ENCODE data around the gene NYNRIN. TPM values are rescaled to one million over a fixed set of nuclear protein-coding genes. Genes with fewer than 3 reads are reported as not detected.
A peak's percentile ranks its signal among the peaks of the same experiment; 100 is the strongest.

Gene NYNRIN
- total RNA-seq, 1 experiment from 2014 or later = 18.7 TPM

DNA sequence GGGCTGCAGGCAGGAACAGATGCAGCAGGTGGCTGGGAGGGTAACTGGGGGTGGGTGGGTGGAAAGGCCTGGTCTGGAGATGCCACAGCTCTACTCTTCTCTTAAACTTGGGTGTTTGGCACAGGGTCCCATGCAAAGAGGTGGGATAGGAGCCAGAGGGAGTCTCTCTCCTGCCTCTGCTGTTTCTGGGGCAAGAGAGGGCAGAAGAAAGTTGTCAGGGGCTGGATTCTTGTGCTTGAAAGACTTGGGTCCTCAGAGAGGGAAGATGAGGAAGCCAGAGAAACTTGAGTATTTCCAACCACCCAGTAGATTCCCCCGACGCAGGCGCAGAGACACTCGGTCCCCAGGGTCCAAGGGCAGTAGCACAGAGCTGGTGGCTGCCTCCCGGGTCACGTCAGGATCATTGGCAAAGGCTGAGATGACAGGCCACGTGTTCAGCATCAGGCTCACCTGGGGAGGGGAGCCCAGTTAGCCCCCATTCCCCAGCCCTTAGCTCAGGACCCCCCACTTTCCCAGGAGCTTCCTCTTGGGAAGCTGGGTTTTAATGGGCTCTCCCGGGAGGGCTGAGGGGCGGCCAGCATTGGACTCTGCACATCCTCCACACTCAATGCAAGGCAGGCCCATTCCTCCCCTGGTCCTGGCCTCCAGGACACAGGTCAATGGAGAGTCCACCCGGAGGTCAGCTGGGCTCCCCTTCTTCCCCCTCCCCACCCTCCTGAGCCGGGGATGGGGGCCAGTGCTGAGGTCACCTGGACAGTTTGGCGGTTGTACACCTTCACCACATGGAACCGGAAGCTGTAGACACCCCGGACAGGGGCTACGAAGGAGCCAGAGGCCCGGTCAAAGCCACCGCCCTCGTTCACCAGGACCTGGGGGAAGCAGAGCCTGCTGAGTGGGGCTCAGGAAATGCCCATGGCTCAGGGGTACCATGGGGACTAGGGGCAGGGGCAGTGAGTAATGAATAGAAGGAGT lies 29.0 kb downstream of the NYNRIN start:
- Histone ChIP-seq H2AK5ac (ENCODE audit: insufficient read length, low read length) (no peak overlapping the region), H3K56ac (ENCODE audit: insufficient read length, low read depth, low read length) (no peak overlapping the region), H3K4ac (ENCODE audit: low read depth, low read length) (no peak overlapping the region), H2BK20ac (ENCODE audit: low read depth, low read length, poor library complexity, severe bottlenecking) (no peak overlapping the region), H4K20me1 (ENCODE audit: control insufficient read depth, insufficient read depth, insufficient read length) (peaks cover 2% of the 10 kb centered on the region), H3K9me3 (ENCODE audit: control insufficient read depth, low read depth, low read length) (no peaks in the 10 kb centered on the region), H2BK120ac (ENCODE audit: low read depth, low read length, poor library complexity, severe bottlenecking) (no peak overlapping the region), H3K23ac (ENCODE audit: insufficient read length, low read depth, low read length) (no peak overlapping the region), H3K79me1 (ENCODE audit: insufficient read depth, low read depth, low read length, poor library complexity, severe bottlenecking) (no peaks in the 10 kb centered on the region), H3K4me2 (ENCODE audit: insufficient read depth, insufficient read length, low read length) (no peak overlapping the region), H4K5ac (ENCODE audit: insufficient read length, low read depth, low read length) (no peak overlapping the region), H2BK5ac (ENCODE audit: insufficient read length, low read length) (no peak overlapping the region), H3K9ac (ENCODE audit: extremely low read depth, insufficient read length, low read length) (no peak overlapping the region), H4K8ac (replicated peaks; ENCODE audit: insufficient read length, low read depth, low read length) (no peak overlapping the region), H3K4me1 (ENCODE audit: insufficient read depth, low read length) (peaks cover 3% of the 10 kb centered on the region; the same call in 1 of the 2 replicates), H3K27me3 (ENCODE audit: insufficient read depth, low read length) (peaks cover 2% of the 10 kb centered on the region; the same call in 1 of the 2 replicates), H3K79me2 (ENCODE audit: insufficient read depth, low read length) (no peaks in the 10 kb centered on the region), H2BK15ac (ENCODE audit: low read depth, low read length) (no peak overlapping the region), H3K23me2 (ENCODE audit: insufficient read length, low read depth, low read length, poor library complexity, severe bottlenecking) (peaks cover 7% of the 10 kb centered on the region), H2BK12ac (ENCODE audit: insufficient read length, low read depth, low read length) (no peak overlapping the region), H3K18ac (ENCODE audit: insufficient read length, low read depth, low read length) (no peak overlapping the region), H3K14ac (ENCODE audit: insufficient read depth, low read length) (no peak overlapping the region), H3T11ph (ENCODE audit: low read length) (no peak overlapping the region), H2AFZ (ENCODE audit: low read length) (no peak overlapping the region), H3K27ac (ENCODE audit: insufficient read length, low read depth, low read length) (no peak overlapping the region), H4K91ac (ENCODE audit: insufficient read length, low read depth, low read length) (no peak overlapping the region)
- no peak overlapping the region for H3K27ac Mint-ChIP-seq
- TF ChIP-seq, protein P1, sequence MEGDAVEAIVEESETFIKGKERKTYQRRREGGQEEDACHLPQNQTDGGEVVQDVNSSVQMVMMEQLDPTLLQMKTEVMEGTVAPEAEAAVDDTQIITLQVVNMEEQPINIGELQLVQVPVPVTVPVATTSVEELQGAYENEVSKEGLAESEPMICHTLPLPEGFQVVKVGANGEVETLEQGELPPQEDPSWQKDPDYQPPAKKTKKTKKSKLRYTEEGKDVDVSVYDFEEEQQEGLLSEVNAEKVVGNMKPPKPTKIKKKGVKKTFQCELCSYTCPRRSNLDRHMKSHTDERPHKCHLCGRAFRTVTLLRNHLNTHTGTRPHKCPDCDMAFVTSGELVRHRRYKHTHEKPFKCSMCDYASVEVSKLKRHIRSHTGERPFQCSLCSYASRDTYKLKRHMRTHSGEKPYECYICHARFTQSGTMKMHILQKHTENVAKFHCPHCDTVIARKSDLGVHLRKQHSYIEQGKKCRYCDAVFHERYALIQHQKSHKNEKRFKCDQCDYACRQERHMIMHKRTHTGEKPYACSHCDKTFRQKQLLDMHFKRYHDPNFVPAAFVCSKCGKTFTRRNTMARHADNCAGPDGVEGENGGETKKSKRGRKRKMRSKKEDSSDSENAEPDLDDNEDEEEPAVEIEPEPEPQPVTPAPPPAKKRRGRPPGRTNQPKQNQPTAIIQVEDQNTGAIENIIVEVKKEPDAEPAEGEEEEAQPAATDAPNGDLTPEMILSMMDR (conservative IDR thresholded peaks at IDR 0.05) = no peak
- no peak for DNase-seq
- H3K36me3 Mint-ChIP-seq (ENCODE audit: insufficient read depth in 1 of 3, low read depth in 3 of 3) = peaks cover 0 to 9% (median 5%) of the 10 kb centered on the region in 3 experiments; a peak in 5 of 7 replicates
- H3K9me3 Mint-ChIP-seq = no peaks in the 10 kb centered on the region
- peaks cover 8% of the 10 kb centered on the region for H3K27me3 Mint-ChIP-seq (ENCODE audit: low read depth)
- no CpG with 5 or more reads among the region's 18 CpGs for WGBS (ENCODE audit: extremely low coverage, insufficient read length, low lambda C conversion rate)
- peak overlapping the region in 1 of 2 experiments; percentile 42; a peak in 1 of 5 replicates for H3K4me3 Mint-ChIP-seq
- peaks cover 29 to 30% of the 10 kb centered on the region in 2 experiments for H3K4me1 Mint-ChIP-seq
